Prostate gland (tissue), 2 donors: Measurements from ENCODE around the gene CHCHD6.

Source experiments
- CTCF ChIP-seq, 4 experiments: fragments of 200-600 bp in 2 of 4; fragments of 450-650 bp in 2 of 4; sonication (generic) in 2 of 4; IDR thresholded peaks; 1 replicate in 3 of 4; 2 replicates in 1 of 4; pipeline ENCODE4 v1.5.1; 2016 to 2019; ENCODE audit warnings: antibody characterized with exemption in 4 of 4, mild to moderate bottlenecking in 2 of 4, moderate library complexity in 2 of 4
- POLR2A ChIP-seq: fragments of 450-650 bp; IDR thresholded peaks from one replicate; pipeline ENCODE4 v1.6.1; 2016; ENCODE audit warnings: antibody characterized with exemption, mild to moderate bottlenecking
- POLR2AphosphoS5 ChIP-seq: sonication (generic); formaldehyde crosslinking; IDR thresholded peaks from one replicate; pipeline ENCODE4 v1.6.1; 2017; ENCODE audit warnings: antibody characterized with exemption

- TF ChIP-seq POLR2A (no peak), CTCF (IDR thresholded peaks at IDR 0.05) (no peak), POLR2AphosphoS5 (no peak)
Observed at GRCh38 chr3:126897943-126898342, 193.9 kb downstream of the CHCHD6 start.
